GM23248 (cell line): ENCODE measurements around the gene ZSCAN9.

Experiments used
- EZH2 ChIP-seq: fragments of 200-600 bp; sonication (generic); IDR thresholded peaks from 2 replicates; pipeline ENCODE4 v1.6.1; 2018; ENCODE audit warnings: antibody characterized with exemption, mild to moderate bottlenecking; ENCODE audit not compliant: insufficient read depth, poor library complexity, severe bottlenecking
- EZH2phosphoT487 ChIP-seq: fragments of 200-600 bp; sonication (generic); IDR thresholded peaks from 2 replicates; pipeline ENCODE4 v1.6.1; 2018; ENCODE audit warnings: antibody characterized with exemption, moderate library complexity, mild to moderate bottlenecking, low read depth; ENCODE audit not compliant: insufficient read depth

DNA sequence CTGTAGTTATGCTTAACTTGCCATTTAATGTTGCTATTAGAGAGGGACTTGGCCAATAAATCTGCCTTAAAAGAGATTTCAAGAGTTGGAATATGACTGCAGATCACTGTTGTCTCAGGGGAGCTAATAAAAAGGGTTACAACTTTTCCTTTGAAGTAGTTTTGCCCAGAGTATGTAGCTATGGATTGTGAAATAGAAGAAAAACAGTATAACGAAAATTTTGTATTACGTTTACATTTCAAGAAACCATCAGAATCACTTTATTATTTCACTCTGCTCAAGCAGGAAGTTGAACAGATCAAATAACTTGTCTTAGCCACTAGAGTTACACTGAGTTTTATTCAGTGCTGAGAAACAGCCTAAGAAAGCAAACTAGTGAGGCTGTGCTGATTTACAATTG is 38.8 kb downstream of the ZSCAN9 start:
- no peak for TF ChIP-seq EZH2
- TF ChIP-seq EZH2phosphoT487 = no peak
